Peyer's patch (tissue), 4 donors: ENCODE results near the gene ZNF511. TPM values are rescaled to one million over a fixed set of nuclear protein-coding genes. Genes with fewer than 3 reads are reported as not detected.

ENCODE experiments used
- DNase-seq, 3 donors: peaks; one replicate each; pipeline ENCODE4 v3.0.0-alpha.2; 2017 to 2019
- H3K27ac ChIP-seq, 4 donors: fragments of 200-600 bp; sonication (generic); one replicate each; pipeline ENCODE4 v1.5.1; 2016 to 2019
- H3K27me3 ChIP-seq, 2 donors: fragments of 200-600 bp; sonication (generic); one replicate each; pipeline ENCODE4 v1.5.1; 2019
- H3K36me3 ChIP-seq, 3 donors: fragments of 200-600 bp; sonication (generic); one replicate each; pipeline ENCODE4 v1.5.1; 2016 to 2019
- H3K4me1 ChIP-seq, 4 donors: fragments of 200-600 bp; sonication (generic); one replicate each; pipeline ENCODE4 v1.5.1; 2016 to 2019
- H3K4me3 ChIP-seq, 4 donors: fragments of 200-600 bp; sonication (generic); 1 replicate in 3 of 4; 2 replicates in 1 of 4; pipeline ENCODE4 v1.5.1; 2016 to 2019; ENCODE audit warnings: mild to moderate bottlenecking in 1 of 4
- H3K9me3 ChIP-seq, 4 donors: fragments of 200-600 bp; sonication (generic); one replicate each; pipeline ENCODE4 v1.5.1; 2016 to 2019; ENCODE audit warnings: mild to moderate bottlenecking in 1 of 4
- POLR2A ChIP-seq, 2 donors: fragments of 450-650 bp; IDR thresholded peaks; one replicate each; pipeline ENCODE4 v1.5.1; 2017; ENCODE audit warnings: antibody characterized with exemption in 2 of 2, mild to moderate bottlenecking in 2 of 2, moderate library complexity in 2 of 2
- total RNA-seq, 4 donors: library from RNA; depleted of rRNA; stranded (reverse); fragments of >200 nt; gene quantifications; one replicate each; pipeline ENCODE4 v1.1.0, GENCODE V29; 2016
- TF ChIP-seq, protein P1 (sequence below), 6 experiments: fragments of 450-650 bp in 4 of 6; fragments of 200-600 bp in 2 of 6; sonication (generic) in 1 of 6; IDR thresholded peaks; one replicate each; pipeline ENCODE4 v1.5.1; 2017 to 2019; ENCODE audit warnings: antibody characterized with exemption in 6 of 6, mild to moderate bottlenecking in 3 of 6, moderate library complexity in 1 of 6

The ZNF511 gene
- total RNA-seq, 4 donors from 2014 or later, result 25.7 to 42.9 (median 30.5) TPM

GRCh38 chr10:133272301-133272963 is 36.3 kb upstream of the ZNF511 start:
- H3K4me3 ChIP-seq, result no peak overlapping the region
- peaks cover 0 to 30% (median 17%) of the 10 kb centered on the region in 4 donors for H3K4me1 ChIP-seq
- peaks cover 0 to 5% (median 0%) of the 10 kb centered on the region in 3 donors for H3K36me3 ChIP-seq
- TF ChIP-seq, protein P1, sequence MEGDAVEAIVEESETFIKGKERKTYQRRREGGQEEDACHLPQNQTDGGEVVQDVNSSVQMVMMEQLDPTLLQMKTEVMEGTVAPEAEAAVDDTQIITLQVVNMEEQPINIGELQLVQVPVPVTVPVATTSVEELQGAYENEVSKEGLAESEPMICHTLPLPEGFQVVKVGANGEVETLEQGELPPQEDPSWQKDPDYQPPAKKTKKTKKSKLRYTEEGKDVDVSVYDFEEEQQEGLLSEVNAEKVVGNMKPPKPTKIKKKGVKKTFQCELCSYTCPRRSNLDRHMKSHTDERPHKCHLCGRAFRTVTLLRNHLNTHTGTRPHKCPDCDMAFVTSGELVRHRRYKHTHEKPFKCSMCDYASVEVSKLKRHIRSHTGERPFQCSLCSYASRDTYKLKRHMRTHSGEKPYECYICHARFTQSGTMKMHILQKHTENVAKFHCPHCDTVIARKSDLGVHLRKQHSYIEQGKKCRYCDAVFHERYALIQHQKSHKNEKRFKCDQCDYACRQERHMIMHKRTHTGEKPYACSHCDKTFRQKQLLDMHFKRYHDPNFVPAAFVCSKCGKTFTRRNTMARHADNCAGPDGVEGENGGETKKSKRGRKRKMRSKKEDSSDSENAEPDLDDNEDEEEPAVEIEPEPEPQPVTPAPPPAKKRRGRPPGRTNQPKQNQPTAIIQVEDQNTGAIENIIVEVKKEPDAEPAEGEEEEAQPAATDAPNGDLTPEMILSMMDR (IDR thresholded peaks at IDR 0.05), result no peak
- no peak for TF ChIP-seq POLR2A (IDR thresholded peaks at IDR 0.05)
- H3K27me3 ChIP-seq, result peaks cover 0 to 7% of the 10 kb centered on the region in 2 donors
- H3K27ac ChIP-seq, result no peak overlapping the region
- H3K9me3 ChIP-seq, result no peaks in the 10 kb centered on the region
- no peak for DNase-seq

DNA sequence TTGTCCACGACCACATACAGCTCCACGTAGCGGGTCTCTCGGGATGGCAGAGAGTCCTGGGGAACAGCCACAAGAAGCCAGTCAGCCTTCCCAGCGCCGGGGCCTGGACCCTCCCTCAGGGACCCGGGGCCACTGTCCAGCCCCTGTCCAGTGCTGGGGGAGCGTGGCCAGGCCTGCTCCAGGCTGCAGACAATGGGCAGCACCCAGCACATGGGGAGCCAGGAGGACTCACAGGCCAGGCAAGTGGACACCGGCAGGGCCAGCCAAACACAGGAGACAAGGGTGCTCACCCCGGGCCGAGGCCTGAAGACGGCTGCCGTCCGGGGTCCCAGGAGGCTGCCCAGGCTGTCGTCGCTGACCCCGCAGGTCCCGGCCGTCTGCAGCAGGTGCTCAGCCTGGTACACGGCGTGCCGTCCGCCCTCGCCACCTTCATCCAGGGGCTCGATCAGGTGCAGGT is 35.7 kb upstream of the ZNF511 start:
- no peak for DNase-seq
- H3K9me3 ChIP-seq, result no peaks in the 10 kb centered on the region

GRCh38 chr10:133273534-133274143 is 35.1 kb upstream of the ZNF511 start:
- H3K4me1 ChIP-seq, result peaks cover 0 to 42% (median 24%) of the 10 kb centered on the region in 4 donors
- H3K9me3 ChIP-seq, result no peaks in the 10 kb centered on the region
- no peak overlapping the region for H3K27ac ChIP-seq
- no peak overlapping the region for H3K4me3 ChIP-seq
- H3K27me3 ChIP-seq, result peaks cover 0 to 7% of the 10 kb centered on the region in 2 donors
- peaks cover 0 to 5% (median 0%) of the 10 kb centered on the region in 3 donors for H3K36me3 ChIP-seq
- no peak for TF ChIP-seq POLR2A (IDR thresholded peaks at IDR 0.05)
- TF ChIP-seq, protein P1 (IDR thresholded peaks at IDR 0.05), result no peak
- no peak for DNase-seq

More for the DNA sequence above, 35.7 kb upstream of the ZNF511 start:
- TF ChIP-seq, protein P1 (IDR thresholded peaks at IDR 0.05), result no peak
- TF ChIP-seq POLR2A (IDR thresholded peaks at IDR 0.05), result no peak
- Histone ChIP-seq H3K27me3 (peaks cover 0 to 7% of the 10 kb centered on the region in 2 donors), H3K4me3 (no peak overlapping the region), H3K36me3 (peaks cover 0 to 5% (median 0%) of the 10 kb centered on the region in 3 donors), H3K27ac (no peak overlapping the region), H3K4me1 (peaks cover 0 to 35% (median 22%) of the 10 kb centered on the region in 4 donors)

DNA sequence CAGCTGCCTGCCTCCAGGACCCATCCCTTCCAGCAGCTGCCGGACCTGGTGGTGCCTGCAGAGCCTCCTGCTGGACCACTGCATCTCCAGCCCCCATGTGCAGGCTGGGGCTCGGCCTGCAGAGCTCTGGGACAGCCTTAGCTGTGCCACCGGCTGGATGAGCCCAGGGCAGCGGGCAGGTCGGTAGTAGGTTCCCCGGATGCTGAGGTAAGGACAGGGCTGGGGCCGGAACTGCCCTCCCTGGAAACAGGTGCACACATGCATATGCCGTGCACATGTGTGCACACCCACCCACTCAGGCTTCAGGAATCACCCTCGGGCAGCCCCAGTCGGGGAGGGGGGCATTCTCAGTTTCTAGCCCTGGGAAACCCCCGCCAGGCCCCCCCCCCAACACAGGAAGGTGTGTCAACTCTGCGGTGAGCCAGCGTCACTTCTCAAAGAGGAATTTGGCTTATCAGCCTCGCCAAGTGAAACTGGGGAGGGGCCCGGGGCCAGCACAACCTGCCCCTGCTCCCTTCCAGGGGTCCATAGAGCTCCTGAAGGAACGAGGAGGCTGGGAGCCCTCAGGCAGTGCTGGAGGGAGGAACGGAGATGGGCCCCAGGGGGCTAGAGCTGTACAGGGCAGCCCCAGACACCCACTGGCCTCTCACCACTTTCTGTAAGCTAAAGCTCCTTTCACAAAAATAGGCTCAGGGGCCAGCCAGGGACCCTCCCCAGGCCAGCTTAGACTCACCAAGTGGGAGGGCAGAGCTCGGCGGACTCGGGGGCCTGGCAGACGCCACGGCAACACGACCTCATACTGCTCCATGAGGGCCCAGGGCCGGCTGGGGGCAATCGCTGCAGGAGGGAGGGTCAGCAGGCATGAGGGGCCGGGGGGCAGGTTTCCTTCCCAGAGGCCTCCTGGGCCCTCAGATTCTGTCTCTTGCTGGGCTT is 33.7 kb upstream of the ZNF511 start:
- DNase-seq, result peak in 2 of 3 donors; percentile 84 to 87
- TF ChIP-seq POLR2A (IDR thresholded peaks at IDR 0.05), result no peak
- TF ChIP-seq, protein P1 (IDR thresholded peaks at IDR 0.05), result no peak
- Histone ChIP-seq H3K9me3 (no peaks in the 10 kb centered on the region), H3K36me3 (peaks cover 0 to 11% (median 0%) of the 10 kb centered on the region in 3 donors), H3K4me3 (peak overlapping the region; percentile 41 to 61 (median 48)), H3K27me3 (peaks cover 0 to 7% of the 10 kb centered on the region in 2 donors), H3K27ac (peak overlapping the region; percentile 42 to 85 (median 58)), H3K4me1 (peaks cover 0 to 51% (median 29%) of the 10 kb centered on the region in 4 donors)

GRCh38 chr10:133275684-133276092 is 33.0 kb upstream of the ZNF511 start:
- Histone ChIP-seq H3K36me3 (peaks cover 0 to 18% (median 0%) of the 10 kb centered on the region in 3 donors), H3K4me3 (peak overlapping the region; percentile 41 to 61 (median 48)), H3K4me1 (peaks cover 0 to 51% (median 29%) of the 10 kb centered on the region in 4 donors), H3K27me3 (peaks cover 0 to 7% of the 10 kb centered on the region in 2 donors), H3K27ac (peak overlapping the region; percentile 42 to 85 (median 58)), H3K9me3 (no peaks in the 10 kb centered on the region)
- TF ChIP-seq, protein P1 (IDR thresholded peaks at IDR 0.05), result peak in 1 of 6 experiments; percentile 17
- TF ChIP-seq POLR2A (IDR thresholded peaks at IDR 0.05), result no peak
- peak in 1 of 3 donors; percentile 49 for DNase-seq
